ENCODE measurements around the gene CATSPERZ.

Gene CATSPERZ

GRCh38 chr11:64299847-64300648 lies at the start of gene CATSPERZ:
Gene CATSPERZ, plus strand, starts transcription at chr11:64300358. Its CDS starts 53 bp downstream, at chr11:64300411.
- DNase-seq: no peak
- peaks cover 30% of the 10 kb centered on the region for H3K4me1 Mint-ChIP-seq
- H3K27me3 Mint-ChIP-seq: peaks cover 68% of the 10 kb centered on the region
- H3K9me3 Mint-ChIP-seq: no peaks in the 10 kb centered on the region
- ATAC-seq: no peak
- H3K36me3 Mint-ChIP-seq (ENCODE audit: low read depth): no peaks in the 10 kb centered on the region
- H3K4me3 Mint-ChIP-seq: peak within 1 kb of the TSS; percentile 62
- no peak within 1 kb of the TSS for H3K27ac Mint-ChIP-seq

- Mint-ChIP-seq H3K36me3 (ENCODE audit: low read depth) (peaks cover 1% of the 10 kb centered on the region), H3K27ac (no peak overlapping the region), H3K27me3 (no peaks in the 10 kb centered on the region), H3K9me3 (no peaks in the 10 kb centered on the region), H3K4me1 (peaks cover 22% of the 10 kb centered on the region), H3K4me3 (no peak overlapping the region)
- DNase-seq (no peak), ATAC-seq (peak; percentile 2)
Observed at GRCh38 chr11:64250415-64251015, 49.6 kb upstream of the CATSPERZ start.

- Mint-ChIP-seq H3K4me1 (peaks cover 22% of the 10 kb centered on the region), H3K9me3 (no peaks in the 10 kb centered on the region), H3K36me3 (ENCODE audit: low read depth) (no peaks in the 10 kb centered on the region)
Observed at GRCh38 chr11:64251016-64251752, 49.0 kb upstream of the CATSPERZ start, which contains the start of gene PLCB3. Gene PLCB3, plus strand, starts transcription at chr11:64251530. Its CDS starts 120 bp downstream, at chr11:64251650.

GRCh38 chr11:64251753-64252002 lies 48.5 kb upstream of the CATSPERZ start:
- no peak for ATAC-seq
- no peaks in the 10 kb centered on the region for H3K36me3 Mint-ChIP-seq (ENCODE audit: low read depth)

More at GRCh38 chr11:64251016-64251752, 49.0 kb upstream of the CATSPERZ start, which contains the start of gene PLCB3:
- peak; percentile 70 for DNase-seq
- peak; percentile 61 for ATAC-seq
- Mint-ChIP-seq H3K27ac (no peak within 1 kb of the TSS), H3K4me3 (peak within 1 kb of the TSS; percentile 84), H3K27me3 (no peaks in the 10 kb centered on the region)

GRCh38 chr11:64252003-64252872 lies 47.9 kb upstream of the CATSPERZ start:
- Mint-ChIP-seq H3K4me3 (peak overlapping the region; percentile 84), H3K27me3 (no peaks in the 10 kb centered on the region), H3K27ac (no peak overlapping the region), H3K9me3 (no peaks in the 10 kb centered on the region), H3K36me3 (ENCODE audit: low read depth) (no peaks in the 10 kb centered on the region), H3K4me1 (peaks cover 18% of the 10 kb centered on the region)
- no peak for ATAC-seq
- DNase-seq: no peak

More at GRCh38 chr11:64251753-64252002, 48.5 kb upstream of the CATSPERZ start:
- H3K27ac Mint-ChIP-seq: no peak overlapping the region
- peaks cover 22% of the 10 kb centered on the region for H3K4me1 Mint-ChIP-seq
- H3K9me3 Mint-ChIP-seq: no peaks in the 10 kb centered on the region
- no peaks in the 10 kb centered on the region for H3K27me3 Mint-ChIP-seq
- H3K4me3 Mint-ChIP-seq: peak overlapping the region; percentile 84
- no peak for DNase-seq

GRCh38 chr11:64253043-64253442 lies 47.1 kb upstream of the CATSPERZ start:
- Mint-ChIP-seq H3K36me3 (ENCODE audit: low read depth) (no peaks in the 10 kb centered on the region), H3K27me3 (no peaks in the 10 kb centered on the region), H3K9me3 (no peaks in the 10 kb centered on the region), H3K4me1 (peaks cover 15% of the 10 kb centered on the region), H3K27ac (no peak overlapping the region), H3K4me3 (no peak overlapping the region)
- DNase-seq: no peak
- ATAC-seq: no peak

GRCh38 chr11:64253481-64253880 lies 46.7 kb upstream of the CATSPERZ start:
- H3K36me3 Mint-ChIP-seq (ENCODE audit: low read depth): no peaks in the 10 kb centered on the region
- DNase-seq (no peak), ATAC-seq (no peak)
- H3K27me3 Mint-ChIP-seq: no peaks in the 10 kb centered on the region
- H3K9me3 Mint-ChIP-seq: no peaks in the 10 kb centered on the region
- H3K4me3 Mint-ChIP-seq: no peak overlapping the region
- no peak overlapping the region for H3K27ac Mint-ChIP-seq
- peaks cover 14% of the 10 kb centered on the region for H3K4me1 Mint-ChIP-seq

GRCh38 chr11:64254326-64254725 lies 45.8 kb upstream of the CATSPERZ start:
- peaks cover 14% of the 10 kb centered on the region for H3K4me1 Mint-ChIP-seq
- H3K27ac Mint-ChIP-seq: no peak overlapping the region
- H3K9me3 Mint-ChIP-seq: no peaks in the 10 kb centered on the region
- DNase-seq (no peak), ATAC-seq (no peak)
- H3K36me3 Mint-ChIP-seq (ENCODE audit: low read depth): no peaks in the 10 kb centered on the region
- no peak overlapping the region for H3K4me3 Mint-ChIP-seq
- H3K27me3 Mint-ChIP-seq: no peaks in the 10 kb centered on the region

- Mint-ChIP-seq H3K27me3 (no peaks in the 10 kb centered on the region), H3K4me3 (no peak overlapping the region), H3K27ac (no peak overlapping the region), H3K36me3 (ENCODE audit: low read depth) (peaks cover 3% of the 10 kb centered on the region), H3K9me3 (no peaks in the 10 kb centered on the region), H3K4me1 (peaks cover 21% of the 10 kb centered on the region)
- DNase-seq (no peak), ATAC-seq (no peak)
Observed at GRCh38 chr11:64255135-64256128, 44.7 kb upstream of the CATSPERZ start.

GRCh38 chr11:64256300-64256699 lies 43.9 kb upstream of the CATSPERZ start:
- ATAC-seq (no peak), DNase-seq (no peak)
- Mint-ChIP-seq H3K4me3 (no peak overlapping the region), H3K4me1 (peaks cover 17% of the 10 kb centered on the region), H3K36me3 (ENCODE audit: low read depth) (peaks cover 3% of the 10 kb centered on the region), H3K9me3 (no peaks in the 10 kb centered on the region), H3K27ac (no peak overlapping the region), H3K27me3 (no peaks in the 10 kb centered on the region)

- no peaks in the 10 kb centered on the region for H3K27me3 Mint-ChIP-seq
- H3K36me3 Mint-ChIP-seq (ENCODE audit: low read depth): peaks cover 3% of the 10 kb centered on the region
- no peak overlapping the region for H3K27ac Mint-ChIP-seq
- ATAC-seq: no peak
- no peak overlapping the region for H3K4me3 Mint-ChIP-seq
- no peak for DNase-seq
- peaks cover 11% of the 10 kb centered on the region for H3K4me1 Mint-ChIP-seq
- no peaks in the 10 kb centered on the region for H3K9me3 Mint-ChIP-seq
Observed at GRCh38 chr11:64258356-64258755, 41.8 kb upstream of the CATSPERZ start.

GRCh38 chr11:64258946-64259532 lies 41.1 kb upstream of the CATSPERZ start:
- no peak overlapping the region for H3K27ac Mint-ChIP-seq
- peaks cover 3% of the 10 kb centered on the region for H3K36me3 Mint-ChIP-seq (ENCODE audit: low read depth)
- no peaks in the 10 kb centered on the region for H3K27me3 Mint-ChIP-seq
- DNase-seq: no peak
- ATAC-seq: no peak
- no peak overlapping the region for H3K4me3 Mint-ChIP-seq
- H3K9me3 Mint-ChIP-seq: no peaks in the 10 kb centered on the region
- peaks cover 11% of the 10 kb centered on the region for H3K4me1 Mint-ChIP-seq

GRCh38 chr11:64259533-64260067 lies 40.6 kb upstream of the CATSPERZ start:
- peak; percentile 50 for ATAC-seq
- no peak overlapping the region for H3K4me3 Mint-ChIP-seq
- no peaks in the 10 kb centered on the region for H3K9me3 Mint-ChIP-seq
- H3K36me3 Mint-ChIP-seq (ENCODE audit: low read depth): peaks cover 3% of the 10 kb centered on the region
- no peak for DNase-seq
- H3K4me1 Mint-ChIP-seq: peaks cover 11% of the 10 kb centered on the region
- no peaks in the 10 kb centered on the region for H3K27me3 Mint-ChIP-seq
- H3K27ac Mint-ChIP-seq: no peak overlapping the region
